ENCODE measurements around the gene ATP6V1G3.
"Not testable (repeated sequence)": the region's sequence is repeated elsewhere in the genome, so short reads cannot be mapped to it uniquely, and the experiment has no call there.

Gene ATP6V1G3

GRCh38 chr1:198541737-198542136, 1.3 kb upstream of the ATP6V1G3 start:
- DNase-seq, result no peak

- DNase-seq, result no peak
Measured at GRCh38 chr1:198538579-198539364, 1.7 kb downstream of the ATP6V1G3 start.

DNA sequence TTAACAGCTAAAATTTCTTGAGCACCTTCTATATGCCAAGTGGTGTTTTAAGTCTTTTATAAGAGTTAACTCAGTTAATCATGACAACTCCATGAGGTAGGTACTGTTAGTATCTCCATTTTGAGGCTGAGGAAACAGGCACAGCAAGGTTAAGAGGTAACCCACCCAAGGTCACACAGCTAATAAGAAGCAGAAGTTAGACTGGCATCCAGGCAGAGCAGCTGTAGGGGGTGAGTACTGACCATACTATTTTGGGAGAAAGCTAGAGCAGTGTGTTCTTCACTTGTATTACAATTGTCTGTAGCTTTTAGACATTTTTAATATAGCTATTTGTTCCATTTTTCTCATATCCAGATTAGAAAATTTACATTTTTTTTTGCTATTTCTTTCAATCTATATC, 4.8 kb downstream of the ATP6V1G3 start:
- DNase-seq, result no peak

DNA sequence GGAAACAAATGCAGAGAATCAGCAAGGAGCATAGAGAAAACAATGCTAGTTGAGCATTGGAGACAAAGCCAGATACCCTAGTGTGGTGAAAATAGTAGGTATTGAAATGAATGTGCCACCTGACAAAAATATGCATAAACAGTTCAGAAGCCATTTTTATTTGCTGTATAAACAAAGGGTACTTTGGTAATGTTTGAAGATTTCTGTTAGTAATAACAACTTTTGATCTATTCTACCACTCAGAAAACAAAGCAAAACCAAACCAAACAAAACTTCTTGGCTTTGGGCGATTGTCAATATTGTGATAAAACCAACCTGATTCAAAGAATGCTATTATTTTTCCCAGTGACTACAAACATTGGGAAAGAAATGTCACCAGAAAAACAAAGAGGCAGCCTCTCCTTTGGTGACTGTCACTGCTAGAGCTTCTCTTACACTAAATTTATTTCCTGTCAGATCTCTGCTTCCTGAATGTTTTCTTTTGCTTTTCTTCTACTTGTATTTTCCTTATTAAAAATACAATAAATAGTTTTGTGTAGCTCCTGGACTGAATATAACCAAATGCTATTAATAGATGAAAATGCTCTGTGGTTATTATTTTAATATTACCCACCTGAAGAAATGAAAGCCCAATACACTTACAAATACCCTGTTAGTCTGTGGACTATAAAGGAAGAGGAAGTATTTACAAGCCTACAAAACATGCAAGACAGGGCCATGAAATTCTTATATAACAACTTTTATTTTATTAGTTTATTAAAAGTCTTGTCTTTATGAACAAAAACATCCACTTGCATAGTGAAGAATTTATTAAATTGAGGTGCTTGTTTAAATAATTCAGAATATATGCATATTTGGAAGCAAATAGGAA, 5.7 kb downstream of the ATP6V1G3 start:
- peak in 1 of 2 experiments; percentile 34 for DNase-seq

DNA sequence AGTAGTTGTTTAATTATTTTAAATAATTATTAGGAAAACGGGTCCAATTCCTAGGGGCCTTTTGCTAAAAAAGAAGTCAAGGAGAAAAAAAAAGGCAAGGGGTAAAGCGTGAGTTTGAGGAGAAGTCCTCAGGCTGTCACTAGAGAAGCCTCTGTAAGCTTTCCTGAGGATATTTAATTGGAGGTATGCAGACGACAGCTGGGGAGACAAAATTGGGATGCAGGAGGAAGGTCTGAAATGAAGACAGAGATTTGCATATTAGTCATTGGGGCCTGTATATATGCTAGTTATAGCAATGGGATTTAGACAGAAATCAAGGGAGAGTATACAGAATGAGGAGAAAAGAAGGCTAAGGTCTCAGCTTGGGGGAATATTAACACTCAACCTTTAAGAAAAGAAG, 8.6 kb downstream of the ATP6V1G3 start:
- no peak for DNase-seq

DNA sequence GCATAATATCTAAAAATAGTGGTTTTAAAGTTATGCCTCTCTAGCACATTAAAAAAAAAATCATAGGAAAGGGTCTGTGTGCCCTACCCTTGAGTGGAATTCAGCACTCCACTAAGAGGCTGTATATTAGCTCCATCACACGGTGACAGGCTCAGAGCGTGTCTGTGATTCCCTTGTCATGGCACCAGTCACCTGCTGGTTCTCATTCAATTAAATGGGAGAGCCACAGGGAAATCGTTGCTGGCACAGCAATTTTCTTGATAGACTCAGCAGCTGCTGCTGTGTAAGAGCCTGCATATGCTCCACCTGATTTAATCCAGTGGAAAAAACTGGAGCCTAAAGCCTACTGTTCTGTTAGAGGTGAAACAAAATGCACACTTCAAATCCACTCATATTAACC, 9.5 kb downstream of the ATP6V1G3 start:
- no peak for DNase-seq

- no peak for DNase-seq
Measured at GRCh38 chr1:198529414-198529813, 11.1 kb downstream of the ATP6V1G3 start.

- no peak for DNase-seq
Measured at GRCh38 chr1:198528364-198528763, 12.1 kb downstream of the ATP6V1G3 start.

GRCh38 chr1:198524556-198524955, 15.9 kb downstream of the ATP6V1G3 start:
- DNase-seq, result no peak

- DNase-seq, result not testable (repeated sequence)
Measured at GRCh38 chr1:198524127-198524526, 16.4 kb downstream of the ATP6V1G3 start.

DNA sequence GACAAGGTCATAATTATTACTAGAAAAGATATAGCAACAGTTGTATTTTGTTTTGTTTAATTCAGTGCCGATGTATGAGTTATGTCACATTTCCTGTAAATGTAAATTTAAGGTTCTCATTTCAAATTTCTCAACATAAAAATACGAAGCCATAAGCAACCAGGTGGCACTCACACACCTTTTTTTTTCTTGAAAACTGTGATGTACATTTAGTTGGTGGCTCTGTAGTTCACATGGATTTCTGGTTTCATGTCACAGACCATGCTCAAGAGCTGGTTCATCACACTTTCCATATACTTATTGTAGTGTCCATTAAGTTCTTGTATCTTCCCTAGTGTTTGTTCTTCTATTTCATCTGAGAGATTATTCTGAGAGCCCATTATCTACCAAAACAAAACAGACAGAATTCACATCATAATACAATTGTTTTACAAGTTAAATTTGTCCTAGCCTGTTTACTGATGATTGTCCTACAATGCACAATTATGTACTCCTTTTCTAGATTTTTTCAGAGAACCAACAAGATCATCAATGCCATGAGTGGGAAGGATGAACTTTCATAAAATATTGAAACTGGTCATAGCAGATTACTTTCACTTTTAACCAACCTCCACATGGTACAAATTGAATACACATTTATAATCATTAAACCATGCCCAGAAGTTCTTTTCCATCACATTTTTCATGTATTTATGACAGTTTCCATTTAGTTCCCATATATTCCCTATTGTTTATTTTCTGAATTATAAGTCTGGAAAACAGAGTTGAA, 17.1 kb downstream of the ATP6V1G3 start:
- DNase-seq, result no peak

DNA sequence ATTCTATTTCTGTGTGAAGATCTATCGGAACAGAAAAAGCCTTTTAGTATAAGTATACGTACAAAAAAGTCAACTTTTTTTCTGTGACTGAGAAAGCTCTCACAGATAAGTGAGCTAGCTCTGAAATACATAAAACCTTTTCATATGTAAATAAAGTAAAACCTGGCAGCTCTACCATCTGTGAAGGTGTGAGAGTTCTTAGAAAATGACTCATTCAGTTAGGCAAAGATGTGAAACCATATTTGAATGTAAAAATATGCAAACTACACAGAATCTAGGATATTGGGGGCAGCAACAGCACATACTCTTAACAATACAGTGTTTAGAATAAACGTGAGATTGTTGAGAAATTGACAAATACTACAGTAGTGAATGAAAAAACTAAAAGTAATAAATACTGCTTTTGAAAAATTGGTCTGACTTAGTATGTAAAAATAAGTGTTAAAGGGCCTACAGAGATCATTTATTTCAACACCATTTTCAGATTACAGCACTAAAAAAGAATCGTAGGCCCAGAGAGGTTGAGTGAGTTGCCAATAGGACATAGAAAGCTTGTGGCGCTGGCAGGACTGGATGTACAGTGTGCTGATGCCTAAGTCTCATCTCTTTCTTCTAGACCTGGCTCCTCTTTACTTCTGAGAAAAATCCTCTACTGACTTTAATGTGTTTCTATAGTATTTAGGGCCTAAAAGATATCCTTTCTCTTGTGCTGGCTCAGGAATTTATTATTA, 19.8 kb downstream of the ATP6V1G3 start:
- no peak for DNase-seq

DNA sequence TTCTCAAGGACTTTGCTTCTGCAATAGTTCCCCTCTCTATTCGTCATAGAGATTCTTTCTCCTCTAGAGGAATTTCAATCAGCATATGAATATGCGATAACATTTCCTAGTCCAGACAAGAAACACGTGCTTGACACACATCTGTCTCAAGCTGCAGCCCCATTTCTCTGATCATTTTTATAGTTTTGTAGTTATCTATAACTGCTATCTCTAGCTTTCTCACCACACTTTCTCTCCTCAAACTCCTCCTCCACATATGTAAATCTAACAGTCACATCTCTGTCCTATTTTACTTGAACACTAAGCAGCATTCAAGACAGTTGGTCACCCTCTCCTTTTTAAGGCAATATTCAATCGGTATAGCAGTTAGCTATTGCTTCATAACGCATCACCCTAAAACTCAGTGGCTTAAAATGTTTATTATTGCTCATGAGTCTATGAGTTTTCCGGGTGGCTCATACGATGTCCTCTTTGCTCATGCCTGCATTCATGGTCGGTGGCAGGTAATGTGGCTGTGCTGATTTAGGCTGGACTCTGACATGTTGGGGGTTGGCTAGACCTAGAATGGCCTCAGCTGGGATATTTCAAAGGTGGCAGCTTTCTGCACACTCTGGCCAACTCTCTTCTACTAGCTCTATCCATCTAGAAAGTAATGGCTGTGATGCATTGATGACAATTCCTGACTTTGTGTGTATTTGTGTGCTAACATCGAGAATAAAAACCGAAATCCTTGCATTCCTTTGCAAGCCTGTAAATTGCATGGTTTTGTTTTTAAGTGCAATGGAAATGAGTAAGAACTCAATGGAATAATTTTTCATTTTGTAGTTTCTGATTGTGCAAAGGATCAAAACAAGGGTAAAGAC, 20.6 kb downstream of the ATP6V1G3 start:
- DNase-seq, result no peak

- DNase-seq, result no peak
Measured at GRCh38 chr1:198517623-198518199, 22.8 kb downstream of the ATP6V1G3 start.

DNA sequence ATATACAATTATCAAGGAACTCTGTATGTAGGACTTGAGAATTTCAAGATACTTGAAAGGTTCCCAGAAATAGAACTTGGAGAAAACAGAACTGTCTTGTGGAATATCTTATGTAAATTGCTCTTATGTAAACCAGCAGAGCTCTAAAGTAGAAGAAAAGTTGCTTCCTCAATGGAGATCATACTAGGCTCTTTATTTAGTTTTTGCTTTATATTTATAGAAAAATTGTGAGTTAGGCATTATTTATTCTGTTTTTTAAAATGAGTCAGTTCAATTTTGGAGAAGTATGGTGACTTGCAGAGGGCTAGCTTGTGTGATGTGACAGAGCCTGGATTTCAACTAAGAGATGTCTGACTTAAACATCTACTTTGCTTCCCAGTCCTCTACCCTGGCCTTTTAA, 40.4 kb downstream of the ATP6V1G3 start:
- DNase-seq, result no peak

DNA sequence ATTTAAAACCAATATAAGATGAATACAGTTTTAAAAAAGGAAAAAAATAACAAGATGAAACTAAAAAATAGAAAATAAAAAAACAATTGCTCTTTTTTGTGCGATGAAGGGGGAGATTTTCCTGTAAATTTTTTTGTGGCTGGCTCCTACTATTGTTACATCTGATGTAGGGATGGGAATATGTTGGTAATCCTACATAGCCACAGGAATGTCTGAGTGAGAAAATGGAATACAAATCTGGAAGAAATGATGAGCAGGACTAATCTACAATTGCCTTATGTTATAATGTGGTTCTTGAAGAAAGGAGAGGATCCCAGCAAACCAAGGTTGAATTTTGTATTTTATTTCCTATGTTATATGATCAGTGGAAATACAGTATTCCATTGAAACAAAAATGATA, 40.9 kb downstream of the ATP6V1G3 start:
- DNase-seq, result no peak

DNA sequence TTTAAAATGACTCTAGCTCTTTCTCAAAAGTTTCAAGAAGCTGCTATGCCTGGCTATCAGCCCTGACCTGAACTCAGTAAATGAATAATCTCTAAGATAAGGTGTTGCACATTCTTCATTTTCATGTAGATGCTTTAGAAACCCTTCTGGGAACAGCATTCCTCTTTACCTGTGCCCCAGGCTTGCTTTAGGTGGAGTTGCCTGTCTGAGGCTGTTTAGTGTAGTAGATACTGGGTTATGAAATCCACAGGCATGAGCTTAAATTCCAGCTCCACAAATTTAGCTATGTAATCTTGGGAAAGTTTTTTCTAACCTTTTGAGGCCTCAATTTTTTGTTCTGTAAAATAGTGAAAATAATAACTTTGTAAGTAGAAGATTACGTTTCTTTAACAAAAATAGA, 41.6 kb downstream of the ATP6V1G3 start:
- no peak for DNase-seq

GRCh38 chr1:198498103-198498385, 42.4 kb downstream of the ATP6V1G3 start:
- no peak for DNase-seq

- no peak for DNase-seq
Measured at GRCh38 chr1:198497326-198498102, 43.0 kb downstream of the ATP6V1G3 start.
